K562 (cell line): ENCODE results near the gene CCDC127.

Experiments used
- CBX3 ChIP-seq, 2 experiments: IDR thresholded peaks; 1 replicate in 1 of 2; 2 replicates in 1 of 2; pipeline ENCODE4 v1.6.1; 2012; ENCODE audit warnings: inconsistent platforms in 2 of 2, low read length in 2 of 2, borderline replicate concordance in 1 of 2, control low read depth in 1 of 2
- EHMT2 ChIP-seq: fragments of 450-650 bp; IDR thresholded peaks from 2 replicates; pipeline ENCODE4 v1.6.1; 2018; ENCODE audit warnings: antibody characterized with exemption
- HOMEZ ChIP-seq: fragments of 250-450 bp; sonication (Bioruptor Pico); IDR thresholded peaks from 2 replicates; pipeline ENCODE4 v1.4.0; 2020; ENCODE audit warnings: mild to moderate bottlenecking, moderate library complexity
- LARP7 ChIP-seq: fragments of 450-650 bp; IDR thresholded peaks from 2 replicates; pipeline ENCODE4 v1.6.1; 2016
- POLR2A ChIP-seq: fragments of 450-650 bp; conservative IDR thresholded peaks from 2 replicates; pipeline ENCODE4 v1.6.1; 2016
- RBFOX2 ChIP-seq: fragments of 200-400 bp; formaldehyde crosslinking; IDR thresholded peaks from 2 replicates; pipeline ENCODE4 v1.6.1; 2017; ENCODE audit warnings: low read depth, mild to moderate bottlenecking, low read length, moderate library complexity
- ZNF311 ChIP-seq: fragments of 250-450 bp; sonication (Bioruptor Pico); IDR thresholded peaks from 2 replicates; pipeline ENCODE4 v1.4.0; 2020; ENCODE audit warnings: mild to moderate bottlenecking, moderate library complexity
- TF ChIP-seq, protein P1 (sequence below): sonication (generic); formaldehyde crosslinking; IDR thresholded peaks from 2 replicates; pipeline ENCODE4 v1.9.0; 2022; ENCODE audit warnings: mild to moderate bottlenecking, missing genetic modification reagents
- TF ChIP-seq, protein P2 (sequence below): fragments of 250-450 bp; sonication (Bioruptor Pico); IDR thresholded peaks from 2 replicates; pipeline ENCODE4 v1.8.0; 2022; ENCODE audit warnings: moderate library complexity, mild to moderate bottlenecking, inconsistent platforms
- TF ChIP-seq, protein P3 (sequence below), 3 experiments: IDR thresholded peaks in 2 of 3; conservative IDR thresholded peaks in 1 of 3; 2 replicates each; pipeline ENCODE4 v1.5.1; 2011 to 2012; ENCODE audit warnings: low read length in 3 of 3, mild to moderate bottlenecking in 3 of 3, control low read depth in 2 of 3, improper control_type of control experiment in 1 of 3, inconsistent platforms in 1 of 3, low read depth in 1 of 3, mixed read lengths in 1 of 3, moderate library complexity in 1 of 3; ENCODE audit not compliant: insufficient read depth in 2 of 3

GRCh38 chr5:207599-207998, 10.4 kb downstream of the CCDC127 start:
- no peak for TF ChIP-seq EHMT2
- TF ChIP-seq RBFOX2, result no peak
- TF ChIP-seq CBX3 (IDR thresholded peaks at IDR 0.05; ENCODE audit: borderline replicate concordance in 1 of 2, low read length in 2 of 2), result no peak
- no peak for TF ChIP-seq ZNF311 (CRISPR knock-in tag)
- TF ChIP-seq, protein P1, sequence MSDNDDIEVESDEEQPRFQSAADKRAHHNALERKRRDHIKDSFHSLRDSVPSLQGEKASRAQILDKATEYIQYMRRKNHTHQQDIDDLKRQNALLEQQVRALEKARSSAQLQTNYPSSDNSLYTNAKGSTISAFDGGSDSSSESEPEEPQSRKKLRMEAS (CRISPR knock-in tag), result peak; percentile 56
- TF ChIP-seq, protein P2, sequence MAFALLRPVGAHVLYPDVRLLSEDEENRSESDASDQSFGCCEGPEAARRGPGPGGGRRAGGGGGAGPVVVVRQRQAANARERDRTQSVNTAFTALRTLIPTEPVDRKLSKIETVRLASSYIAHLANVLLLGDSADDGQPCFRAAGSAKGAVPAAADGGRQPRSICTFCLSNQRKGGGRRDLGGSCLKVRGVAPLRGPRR, result no peak
- TF ChIP-seq POLR2A, result no peak
- TF ChIP-seq, protein P3, sequence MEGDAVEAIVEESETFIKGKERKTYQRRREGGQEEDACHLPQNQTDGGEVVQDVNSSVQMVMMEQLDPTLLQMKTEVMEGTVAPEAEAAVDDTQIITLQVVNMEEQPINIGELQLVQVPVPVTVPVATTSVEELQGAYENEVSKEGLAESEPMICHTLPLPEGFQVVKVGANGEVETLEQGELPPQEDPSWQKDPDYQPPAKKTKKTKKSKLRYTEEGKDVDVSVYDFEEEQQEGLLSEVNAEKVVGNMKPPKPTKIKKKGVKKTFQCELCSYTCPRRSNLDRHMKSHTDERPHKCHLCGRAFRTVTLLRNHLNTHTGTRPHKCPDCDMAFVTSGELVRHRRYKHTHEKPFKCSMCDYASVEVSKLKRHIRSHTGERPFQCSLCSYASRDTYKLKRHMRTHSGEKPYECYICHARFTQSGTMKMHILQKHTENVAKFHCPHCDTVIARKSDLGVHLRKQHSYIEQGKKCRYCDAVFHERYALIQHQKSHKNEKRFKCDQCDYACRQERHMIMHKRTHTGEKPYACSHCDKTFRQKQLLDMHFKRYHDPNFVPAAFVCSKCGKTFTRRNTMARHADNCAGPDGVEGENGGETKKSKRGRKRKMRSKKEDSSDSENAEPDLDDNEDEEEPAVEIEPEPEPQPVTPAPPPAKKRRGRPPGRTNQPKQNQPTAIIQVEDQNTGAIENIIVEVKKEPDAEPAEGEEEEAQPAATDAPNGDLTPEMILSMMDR (IDR thresholded peaks at IDR 0.05 in 2 of 3, conservative IDR thresholded peaks at IDR 0.05 in 1 of 3; ENCODE audit: insufficient read depth in 2 of 3, low read depth in 1 of 3, low read length in 3 of 3), result no peak
- TF ChIP-seq HOMEZ (CRISPR knock-in tag), result no peak
- no peak for TF ChIP-seq LARP7
